HFFc6 (cell line): ENCODE data around the gene FLNB. TPM values are rescaled to one million over a fixed set of nuclear protein-coding genes. Genes with fewer than 3 reads are reported as not detected.

ENCODE experiments used
- DNase-seq: peaks from one replicate; pipeline ENCODE4 v3.0.0-alpha.2; 2018
- H3K27ac Mint-ChIP-seq: 2 replicates; pipeline ENCODE4 v1.8.0; 2020; ENCODE audit warnings: mild to moderate bottlenecking, mixed read lengths
- H3K27me3 Mint-ChIP-seq: 2 replicates; pipeline ENCODE4 v1.8.0; 2021; ENCODE audit warnings: mild to moderate bottlenecking, moderate library complexity, mixed read lengths; ENCODE audit not compliant: insufficient read depth
- H3K36me3 Mint-ChIP-seq: 2 replicates; pipeline ENCODE4 v1.8.0; 2021; ENCODE audit warnings: low read depth, mixed read lengths
- H3K4me1 Mint-ChIP-seq: 2 replicates; pipeline ENCODE4 v1.8.0; 2020; ENCODE audit warnings: low read depth, mixed read lengths
- H3K4me3 Mint-ChIP-seq: 2 replicates; pipeline ENCODE4 v1.8.0; 2020; ENCODE audit warnings: mild to moderate bottlenecking, moderate library complexity, mixed read lengths
- H3K9me3 Mint-ChIP-seq: 2 replicates; pipeline ENCODE4 v1.8.0; 2020; ENCODE audit warnings: mild to moderate bottlenecking, mixed read lengths
- CTCF ChIP-seq: fragments of 200-600 bp; sonication (generic); IDR thresholded peaks from 2 replicates; pipeline ENCODE4 v1.5.0; 2021; ENCODE audit warnings: antibody characterized with exemption, mild to moderate bottlenecking
- total RNA-seq, 6 experiments: library from RNA; stranded (reverse); fragmentation: NEBNext Ultra II Directional; extraction: Animal tissue kit (Norgen Biotek cat#: 25700); gene quantifications; 2 replicates in 1 of 6; 3 replicates in 5 of 6; pipeline ENCODE4 v1.2.3, GENCODE V29; 2021

FLNB gene
- total RNA-seq, 6 experiments from 2014 or later: 93.8 to 117 (median 98.7) TPM

- Mint-ChIP-seq H3K4me3 (no peak overlapping the region), H3K9me3 (peaks cover 4% of the 10 kb centered on the region; the same call in 1 of the 2 replicates), H3K36me3 (no peaks in the 10 kb centered on the region), H3K4me1 (peaks cover 20% of the 10 kb centered on the region), H3K27me3 (peaks cover 12% of the 10 kb centered on the region), H3K27ac (no peak overlapping the region)
- DNase-seq: no peak
- no peak for TF ChIP-seq CTCF
Observed at GRCh38 chr3:58215317-58216025, 207.2 kb downstream of the FLNB start.

- no peak for DNase-seq
- Mint-ChIP-seq H3K4me1 (peaks cover 22% of the 10 kb centered on the region), H3K36me3 (no peaks in the 10 kb centered on the region), H3K4me3 (no peak overlapping the region), H3K9me3 (peaks cover 4% of the 10 kb centered on the region; the same call in 1 of the 2 replicates), H3K27me3 (peaks cover 6% of the 10 kb centered on the region), H3K27ac (no peak overlapping the region)
- TF ChIP-seq CTCF: no peak
Observed at GRCh38 chr3:58216496-58217195, 208.4 kb downstream of the FLNB start.

GRCh38 chr3:58217209-58217811, 209.1 kb downstream of the FLNB start:
- no peak overlapping the region for H3K4me3 Mint-ChIP-seq
- TF ChIP-seq CTCF: peak; percentile 88
- peaks cover 4% of the 10 kb centered on the region for H3K27me3 Mint-ChIP-seq
- H3K36me3 Mint-ChIP-seq: no peaks in the 10 kb centered on the region
- peaks cover 29% of the 10 kb centered on the region for H3K4me1 Mint-ChIP-seq
- peaks cover 4% of the 10 kb centered on the region; the same call in 1 of the 2 replicates for H3K9me3 Mint-ChIP-seq
- peak; percentile 57 for DNase-seq
- H3K27ac Mint-ChIP-seq: no peak overlapping the region

- peaks cover 4% of the 10 kb centered on the region for H3K27me3 Mint-ChIP-seq
- peaks cover 4% of the 10 kb centered on the region; the same call in 1 of the 2 replicates for H3K9me3 Mint-ChIP-seq
- no peak for TF ChIP-seq CTCF
- no peak overlapping the region for H3K4me3 Mint-ChIP-seq
- H3K27ac Mint-ChIP-seq: no peak overlapping the region
- no peak for DNase-seq
- peaks cover 34% of the 10 kb centered on the region for H3K4me1 Mint-ChIP-seq
- no peaks in the 10 kb centered on the region for H3K36me3 Mint-ChIP-seq
Observed at GRCh38 chr3:58218904-58219303, 210.7 kb downstream of the FLNB start.

Other genes with a start within 250 kb of the FLNB start
- gene DNASE1L3, start 202.6 kb downstream of the FLNB start, total RNA-seq: not detected
- 1 to 10 TPM; 6.1 to 8.9 (median 6.5) TPM for gene ABHD6, start 229.4 kb downstream of the FLNB start, total RNA-seq